Measurements from ENCODE around the gene EIF3I. TPM values are rescaled to one million over a fixed set of nuclear protein-coding genes. Genes with fewer than 3 reads are reported as not detected.
"Not testable (repeated sequence)": the region's sequence is repeated elsewhere in the genome, so short reads cannot be mapped to it uniquely, and the experiment has no call there.

EIF3I gene
- polyA plus RNA-seq, 1 experiment = 478 TPM

DNA sequence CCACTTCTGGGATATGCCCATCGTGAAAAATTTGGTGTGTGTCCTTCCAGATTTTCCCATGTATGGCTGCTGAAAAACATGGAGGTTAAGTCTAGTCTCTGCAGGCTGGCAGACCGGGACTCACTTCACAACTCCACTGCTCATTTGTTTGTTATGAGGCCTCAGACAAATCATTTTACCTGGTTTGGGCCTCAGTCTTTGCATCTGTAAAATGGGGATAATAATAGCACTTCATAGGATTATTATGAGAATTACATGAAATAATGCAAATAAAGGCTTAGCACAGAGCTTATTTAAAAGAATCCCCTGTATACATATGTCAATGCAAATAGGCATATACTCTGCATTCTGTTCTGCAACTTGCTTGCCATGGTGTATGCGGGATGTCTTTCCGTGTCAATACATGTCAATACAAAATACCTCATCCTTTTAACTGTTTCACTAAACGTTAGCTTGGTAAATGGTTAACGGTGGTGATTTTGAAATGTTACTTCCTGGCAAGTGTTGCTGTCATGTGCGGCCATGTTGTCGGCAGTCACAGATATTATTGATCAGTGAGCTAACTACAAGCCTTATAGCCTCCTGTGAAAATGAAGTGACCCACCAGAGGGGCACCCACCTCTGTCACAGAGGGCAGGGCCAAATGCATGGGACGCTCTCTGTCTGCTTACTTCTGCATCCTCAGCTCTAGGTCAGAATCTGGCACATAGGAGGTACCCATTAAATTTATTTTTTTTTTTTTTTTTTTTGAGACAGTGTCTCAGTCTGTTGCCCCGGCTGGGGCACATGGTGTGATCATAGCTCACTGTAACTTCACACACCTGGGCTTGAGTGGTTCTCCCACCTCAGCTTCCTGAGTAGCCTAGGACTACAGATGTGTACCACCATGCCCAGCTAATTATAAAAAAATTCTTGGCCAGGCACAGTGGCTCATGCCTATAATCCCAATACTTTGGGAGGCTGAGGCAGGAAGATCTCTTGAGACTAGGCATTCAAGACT lies 33.2 kb downstream of the EIF3I start:
- ChIA-PET POLR2A (no interaction called here), CTCF (no interaction called here)
- TF ChIP-seq, protein P1, sequence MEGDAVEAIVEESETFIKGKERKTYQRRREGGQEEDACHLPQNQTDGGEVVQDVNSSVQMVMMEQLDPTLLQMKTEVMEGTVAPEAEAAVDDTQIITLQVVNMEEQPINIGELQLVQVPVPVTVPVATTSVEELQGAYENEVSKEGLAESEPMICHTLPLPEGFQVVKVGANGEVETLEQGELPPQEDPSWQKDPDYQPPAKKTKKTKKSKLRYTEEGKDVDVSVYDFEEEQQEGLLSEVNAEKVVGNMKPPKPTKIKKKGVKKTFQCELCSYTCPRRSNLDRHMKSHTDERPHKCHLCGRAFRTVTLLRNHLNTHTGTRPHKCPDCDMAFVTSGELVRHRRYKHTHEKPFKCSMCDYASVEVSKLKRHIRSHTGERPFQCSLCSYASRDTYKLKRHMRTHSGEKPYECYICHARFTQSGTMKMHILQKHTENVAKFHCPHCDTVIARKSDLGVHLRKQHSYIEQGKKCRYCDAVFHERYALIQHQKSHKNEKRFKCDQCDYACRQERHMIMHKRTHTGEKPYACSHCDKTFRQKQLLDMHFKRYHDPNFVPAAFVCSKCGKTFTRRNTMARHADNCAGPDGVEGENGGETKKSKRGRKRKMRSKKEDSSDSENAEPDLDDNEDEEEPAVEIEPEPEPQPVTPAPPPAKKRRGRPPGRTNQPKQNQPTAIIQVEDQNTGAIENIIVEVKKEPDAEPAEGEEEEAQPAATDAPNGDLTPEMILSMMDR (IDR thresholded peaks at IDR 0.05; ENCODE audit: insufficient read depth, low read depth, low read length) = no peak
- Histone ChIP-seq H3K36me3 (ENCODE audit: control insufficient read depth, insufficient read depth, low read length) (no peaks in the 10 kb centered on the region), H3K27me3 (ENCODE audit: control insufficient read depth, insufficient read depth, low read length) (no peaks in the 10 kb centered on the region), H3K4me3 (ENCODE audit: low read depth, low read length) (no peak overlapping the region)
- DNase-seq (ENCODE audit: low read depth) = no peak

DNA sequence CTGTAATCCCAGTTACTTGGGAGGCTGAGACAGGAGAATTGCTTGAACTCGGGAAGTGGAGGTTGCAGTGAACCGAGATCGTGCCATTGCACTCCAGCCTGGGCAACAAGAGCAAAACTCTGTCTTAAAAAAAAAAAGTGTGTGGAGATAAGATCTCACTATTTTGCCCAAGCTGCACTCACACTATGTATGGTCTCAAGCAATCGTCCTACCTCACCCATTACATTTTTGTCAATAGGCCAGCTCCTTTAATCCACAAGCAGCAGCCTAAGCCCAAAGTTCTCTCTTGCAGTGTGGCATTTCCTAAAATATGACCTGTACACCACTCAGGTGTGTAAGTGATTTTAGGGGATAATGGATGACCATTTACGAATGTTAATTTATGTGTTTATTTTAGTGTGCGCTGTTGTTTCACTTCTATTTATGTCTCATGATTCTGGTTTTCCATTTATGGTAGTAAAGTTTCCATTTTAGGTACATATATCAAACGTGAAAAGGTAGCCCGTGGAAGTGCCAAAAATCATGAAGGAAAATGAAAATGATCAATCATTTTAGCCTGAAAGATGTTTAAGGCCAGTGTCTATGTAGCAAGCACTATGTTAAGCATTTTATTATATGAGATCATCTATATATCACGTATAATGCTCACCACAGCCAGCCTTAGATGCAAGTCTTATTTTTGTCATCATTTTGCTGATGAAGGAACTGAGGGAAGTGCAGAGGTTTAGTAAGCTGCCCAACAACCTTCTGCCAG lies 34.4 kb downstream of the EIF3I start:
- TF ChIP-seq, protein P1 (IDR thresholded peaks at IDR 0.05; ENCODE audit: insufficient read depth, low read depth, low read length) = no peak
- Histone ChIP-seq H3K4me3 (ENCODE audit: low read depth, low read length) (no peak overlapping the region), H3K36me3 (ENCODE audit: control insufficient read depth, insufficient read depth, low read length) (no peaks in the 10 kb centered on the region), H3K27me3 (ENCODE audit: control insufficient read depth, insufficient read depth, low read length) (no peaks in the 10 kb centered on the region)
- ChIA-PET CTCF (interaction anchor here (1.3 to 4.3 kb wide), 2 partner anchors 9 to 41 kb away, joined by 4 to 25 read pairs; partner anchors contain the start of gene FAM167B), POLR2A (no interaction called here)
- DNase-seq (ENCODE audit: low read depth) = no peak

DNA sequence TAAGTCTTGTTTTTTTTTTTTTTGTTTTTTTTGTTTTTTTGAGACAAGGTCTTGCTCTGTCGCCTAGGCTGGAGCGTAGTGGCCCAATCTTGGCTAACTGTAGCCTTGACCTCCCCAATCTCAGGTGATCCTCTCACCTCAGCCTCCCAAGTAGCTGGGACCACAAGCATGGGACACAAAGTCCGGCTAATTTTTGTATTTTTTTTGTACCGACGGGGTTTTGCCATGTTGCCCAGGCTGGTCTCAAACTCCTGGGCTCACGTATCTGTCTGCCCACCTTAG lies 35.0 kb downstream of the EIF3I start:
- ChIA-PET POLR2A (no interaction called here), CTCF (interaction anchor here (1.3 to 4.3 kb wide), 2 partner anchors 9 to 42 kb away, joined by 4 to 25 read pairs; partner anchors contain the start of gene FAM167B)
- Histone ChIP-seq H3K27me3 (ENCODE audit: control insufficient read depth, insufficient read depth, low read length) (no peaks in the 10 kb centered on the region), H3K36me3 (ENCODE audit: control insufficient read depth, insufficient read depth, low read length) (no peaks in the 10 kb centered on the region), H3K4me3 (ENCODE audit: low read depth, low read length) (no peak overlapping the region)
- no peak for DNase-seq (ENCODE audit: low read depth)
- TF ChIP-seq, protein P1 (IDR thresholded peaks at IDR 0.05; ENCODE audit: insufficient read depth, low read depth, low read length) = no peak

DNA sequence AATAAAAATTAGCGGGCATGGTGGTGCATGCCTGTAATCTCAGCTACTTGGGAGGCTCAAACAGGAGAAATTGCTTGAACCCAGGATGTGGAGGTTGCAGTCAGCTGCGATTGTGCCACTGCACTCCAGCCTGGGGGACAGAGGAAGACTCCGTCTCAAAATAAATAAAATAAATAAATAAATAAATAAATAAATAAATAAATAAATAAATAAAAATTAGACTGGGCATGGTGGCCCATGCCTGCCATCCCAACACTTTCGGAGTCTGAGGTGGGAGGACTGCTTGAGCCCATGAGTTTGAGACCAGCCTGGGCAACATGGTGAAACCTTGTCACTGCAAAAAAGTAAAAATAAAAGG lies 41.0 kb downstream of the EIF3I start:
- H3K4me3 ChIP-seq (ENCODE audit: low read depth, low read length); DNase-seq (ENCODE audit: low read depth); POLR2A ChIA-PET; H3K27me3 ChIP-seq (ENCODE audit: control insufficient read depth, insufficient read depth, low read length); H3K36me3 ChIP-seq (ENCODE audit: control insufficient read depth, insufficient read depth, low read length): not testable (repeated sequence)
- CTCF ChIA-PET = interaction anchor here (1.1 kb wide), 1 partner anchor 14 kb away, joined by 4 read pairs; no protein-coding TSS in a partner anchor

DNA sequence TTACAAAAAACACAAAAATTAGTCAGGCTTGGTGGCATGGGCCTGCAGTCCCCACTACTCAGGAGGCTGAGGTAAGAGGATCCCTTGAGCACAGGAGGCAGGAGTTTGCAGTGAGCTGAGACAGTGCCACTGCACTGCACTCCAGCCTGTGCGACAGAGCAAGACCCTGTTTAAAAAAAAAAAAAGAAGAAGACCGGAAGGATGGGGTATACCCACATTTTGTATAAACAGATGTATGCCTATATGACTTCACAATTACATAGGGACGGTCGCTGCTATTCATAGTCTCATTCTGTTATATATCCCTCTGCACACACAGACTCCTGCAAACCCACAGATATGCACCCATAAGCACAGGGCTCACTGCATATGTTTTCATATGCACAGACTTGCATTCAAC lies 41.5 kb downstream of the EIF3I start:
- ChIA-PET CTCF (interaction anchor here (1.1 kb wide), 1 partner anchor 14 kb away, joined by 4 read pairs; no protein-coding TSS in a partner anchor), POLR2A (no interaction called here)
- H3K4me3 ChIP-seq (ENCODE audit: low read depth, low read length) = no peak overlapping the region
- no peak for DNase-seq (ENCODE audit: low read depth)
- no peaks in the 10 kb centered on the region for H3K36me3 ChIP-seq (ENCODE audit: control insufficient read depth, insufficient read depth, low read length)
- TF ChIP-seq, protein P1 (IDR thresholded peaks at IDR 0.05; ENCODE audit: insufficient read depth, low read depth, low read length) = no peak
- no peaks in the 10 kb centered on the region for H3K27me3 ChIP-seq (ENCODE audit: control insufficient read depth, insufficient read depth, low read length)

All from BJ (cell line).